ENCODE results near the gene PDE8B.

The PDE8B gene

GRCh38 chr5:77251921-77252320 lies 41.4 kb downstream of the PDE8B start:
- H3K4me3 ChIP-seq (ENCODE audit: low read depth, low read length): no peak overlapping the region
- no peak for TF ChIP-seq CTCF (IDR thresholded peaks at IDR 0.05; ENCODE audit: low read depth, low read length)

GRCh38 chr5:77255617-77256016 lies 45.1 kb downstream of the PDE8B start:
- no peak for TF ChIP-seq CTCF (IDR thresholded peaks at IDR 0.05; ENCODE audit: low read depth, low read length)
- H3K4me3 ChIP-seq (ENCODE audit: low read depth, low read length): no peak overlapping the region

DNA sequence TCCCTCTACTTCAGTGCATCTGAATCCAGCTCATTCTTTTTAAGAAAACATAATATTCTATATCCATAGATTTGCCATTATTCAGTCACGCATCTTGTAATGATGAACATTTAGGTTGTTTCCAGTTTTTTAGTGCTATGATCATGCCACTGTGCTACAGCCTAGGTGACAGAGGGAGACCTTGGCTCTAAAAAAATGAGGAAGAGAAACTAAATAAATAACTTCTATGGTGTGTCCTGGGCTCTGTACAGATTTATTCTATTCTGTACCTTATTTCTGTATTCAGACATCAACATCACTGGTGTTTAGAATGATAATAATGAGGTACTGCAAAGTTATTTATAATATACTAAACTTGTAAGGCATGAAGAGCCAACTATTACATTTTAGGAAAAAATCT lies 45.9 kb downstream of the PDE8B start:
- no peak for TF ChIP-seq CTCF (IDR thresholded peaks at IDR 0.05; ENCODE audit: low read depth, low read length)
- H3K4me3 ChIP-seq (ENCODE audit: low read depth, low read length): no peak overlapping the region

DNA sequence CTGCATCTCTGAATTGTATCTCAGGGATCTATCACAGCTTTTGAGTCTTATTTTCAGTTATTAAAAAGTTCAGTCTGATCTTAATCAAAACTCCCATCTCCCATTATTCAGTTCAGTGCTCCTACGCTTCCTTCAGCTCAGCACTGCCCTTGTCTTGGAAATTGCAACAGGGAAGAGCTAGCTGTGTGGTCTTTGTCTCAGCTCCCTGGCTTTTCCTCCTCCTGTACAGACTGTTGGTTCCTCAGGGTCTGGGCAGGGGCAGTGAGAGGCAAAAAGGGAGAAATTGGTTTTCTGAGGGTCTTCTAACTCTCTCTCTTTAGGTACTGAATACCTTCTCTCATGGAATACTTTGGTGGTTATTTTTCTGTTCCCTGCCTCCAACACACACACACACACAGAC lies 48.2 kb downstream of the PDE8B start:
- H3K4me3 ChIP-seq (ENCODE audit: low read depth, low read length): no peak overlapping the region
- TF ChIP-seq CTCF (IDR thresholded peaks at IDR 0.05; ENCODE audit: low read depth, low read length): no peak

GRCh38 chr5:77259476-77259875 lies 49.0 kb downstream of the PDE8B start:
- no peak overlapping the region for H3K4me3 ChIP-seq (ENCODE audit: low read depth, low read length)
- TF ChIP-seq CTCF (IDR thresholded peaks at IDR 0.05; ENCODE audit: low read depth, low read length): no peak

DNA sequence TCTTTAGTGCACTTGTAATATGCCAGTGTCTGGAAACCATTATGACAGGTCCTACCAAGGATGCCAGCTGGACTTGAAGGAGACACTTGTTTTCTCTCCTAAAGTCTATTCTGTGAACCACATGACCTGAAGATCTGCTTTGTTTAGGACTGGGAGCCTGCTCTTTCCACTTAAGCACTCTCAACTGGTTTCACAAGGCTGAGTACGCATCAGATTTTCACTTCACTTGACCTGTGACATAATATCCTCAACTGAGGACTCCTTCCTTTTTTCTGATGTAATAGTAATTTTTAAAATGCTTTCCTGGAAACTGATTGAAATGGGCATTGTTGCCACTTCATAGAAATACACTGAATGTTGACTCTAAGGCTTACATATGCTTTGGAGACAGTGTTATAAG lies 52.2 kb downstream of the PDE8B start:
- TF ChIP-seq CTCF (IDR thresholded peaks at IDR 0.05; ENCODE audit: low read depth, low read length): no peak
- no peak overlapping the region for H3K4me3 ChIP-seq (ENCODE audit: low read depth, low read length)

- no peak overlapping the region for H3K4me3 ChIP-seq (ENCODE audit: low read depth, low read length)
- no peak for TF ChIP-seq CTCF (IDR thresholded peaks at IDR 0.05; ENCODE audit: low read depth, low read length)
Observed at GRCh38 chr5:77266291-77266690, 55.8 kb downstream of the PDE8B start.
